Measurements from ENCODE around the gene RHBG.

- TF ChIP-seq POLR2A (IDR thresholded peaks at IDR 0.05) (no peak), CTCF (IDR thresholded peaks at IDR 0.05) (no peak)
Observed at GRCh38 chr1:156368157-156368658, 803 bp upstream of the RHBG start.
